Large intestine (tissue), 3 donors: ENCODE data around the gene GGPS1. TPM values are rescaled to one million over a fixed set of nuclear protein-coding genes. Genes with fewer than 3 reads are reported as not detected.

Source experiments
- DNase-seq, 2 donors: peaks; one replicate each; pipeline versions ENCODE4 v3.0.0 to v3.0.0-alpha.2; 2013
- H3K27ac ChIP-seq: one replicate; pipeline ENCODE4 v1.5.1; 2013; ENCODE audit warnings: low read length
- H3K27me3 ChIP-seq: 2 replicates; pipeline ENCODE4 v1.6.1; 2013; ENCODE audit warnings: low read length; ENCODE audit not compliant: control insufficient read depth, insufficient read depth
- H3K36me3 ChIP-seq: 2 replicates; pipeline ENCODE4 v1.6.1; 2013; ENCODE audit warnings: low read length; ENCODE audit not compliant: control insufficient read depth, insufficient read depth
- H3K4me1 ChIP-seq: one replicate; pipeline ENCODE4 v1.6.1; 2013; ENCODE audit warnings: low read length; ENCODE audit not compliant: control insufficient read depth, insufficient read depth
- H3K4me3 ChIP-seq: one replicate; pipeline ENCODE4 v1.5.1; 2013; ENCODE audit warnings: low read length
- H3K9me3 ChIP-seq: one replicate; pipeline ENCODE4 v1.6.1; 2013; ENCODE audit warnings: mild to moderate bottlenecking, low read depth, low read length, moderate library complexity; ENCODE audit not compliant: control insufficient read depth
- WGBS: methylation state at CpG from one replicate; pipeline ENCODE4 v1.1.5; 2013; ENCODE audit warnings: low lambda C conversion rate; ENCODE audit not compliant: insufficient coverage; 5-methylcytosine and 5-hydroxymethylcytosine counted together
- polyA plus RNA-seq: library from polyadenylated mRNA; unstranded; fragments of 120-200 nt; gene quantifications from one replicate; pipeline ENCODE4 v1.2.1, GENCODE V29; 2013

The GGPS1 gene
- polyA plus RNA-seq, 1 donor = 35.5 TPM

DNA sequence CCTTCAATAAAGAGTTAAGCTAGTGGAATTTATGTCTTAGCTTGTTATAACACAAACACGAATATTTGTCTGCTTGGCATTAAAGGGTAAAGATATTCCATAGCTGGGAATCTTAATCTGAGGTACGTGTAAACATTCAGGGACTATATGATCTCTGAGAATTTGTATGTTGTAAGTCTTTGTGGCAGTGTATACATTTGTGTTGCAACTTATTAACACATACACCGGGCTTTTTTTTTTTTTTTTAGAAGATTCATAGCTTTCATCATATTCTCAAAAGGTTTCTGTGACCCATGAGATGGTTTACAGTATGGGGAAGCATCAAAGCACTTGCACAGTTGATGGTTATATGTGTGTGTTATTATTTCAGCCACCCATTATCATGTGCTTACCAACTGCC is 3.0 kb downstream of the GGPS1 start:
- Histone ChIP-seq H3K4me1 (no peaks in the 10 kb centered on the region), H3K27me3 (no peaks in the 10 kb centered on the region), H3K9me3 (no peaks in the 10 kb centered on the region), H3K4me3 (no peak overlapping the region), H3K36me3 (peaks cover 4% of the 10 kb centered on the region), H3K27ac (no peak overlapping the region)
- WGBS = 22% methylated on average over 1 of the region's 3 CpGs
- DNase-seq = no peak

DNA sequence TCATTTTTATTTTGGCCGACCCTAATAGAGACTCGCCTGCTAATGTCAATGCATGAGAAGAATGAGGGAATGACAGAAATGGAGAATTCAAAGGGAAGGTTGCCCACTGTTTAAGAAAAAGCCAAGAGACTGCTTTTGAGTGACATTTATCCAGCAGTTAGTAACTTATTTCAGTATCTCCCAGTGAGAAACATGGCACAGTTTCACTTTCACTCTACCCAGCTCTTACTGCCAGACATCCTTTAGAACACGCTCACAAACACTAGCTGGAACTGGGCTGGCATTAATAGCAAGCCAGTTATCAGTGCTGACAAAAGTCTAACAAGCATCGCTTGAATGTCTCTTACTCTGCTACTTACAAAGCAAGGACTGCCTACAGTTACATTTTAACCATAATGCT is 8.5 kb downstream of the GGPS1 start:
- peak overlapping the region; percentile 60 for H3K27ac ChIP-seq
- H3K4me1 ChIP-seq = peaks cover 2% of the 10 kb centered on the region
- H3K4me3 ChIP-seq = no peak overlapping the region
- H3K27me3 ChIP-seq = no peaks in the 10 kb centered on the region
- no peaks in the 10 kb centered on the region for H3K9me3 ChIP-seq
- WGBS = 20% methylated on average over 1 of the region's 4 CpGs
- DNase-seq = peak; percentile 64 to 80
- H3K36me3 ChIP-seq = peaks cover 20% of the 10 kb centered on the region

DNA sequence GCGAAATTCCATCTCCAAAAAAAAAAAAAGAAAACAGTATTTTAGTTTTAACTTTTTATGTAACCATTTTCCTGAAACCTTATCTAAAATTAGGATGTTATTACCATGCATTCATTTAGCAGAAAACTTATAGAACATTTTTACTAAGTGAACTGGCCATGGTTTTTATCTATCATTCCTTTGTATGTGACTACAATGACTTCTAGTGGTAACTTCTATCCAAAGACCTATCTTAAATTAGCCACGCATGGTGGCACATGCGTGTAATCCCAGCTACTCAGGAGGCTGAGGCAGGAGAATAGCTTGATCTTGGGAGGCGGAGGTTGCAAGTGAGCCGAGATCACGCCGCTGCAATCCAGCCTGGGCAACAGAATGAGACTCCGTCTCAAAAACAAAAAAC is 11.4 kb downstream of the GGPS1 start:
- H3K4me1 ChIP-seq = peaks cover 2% of the 10 kb centered on the region
- no peak overlapping the region for H3K4me3 ChIP-seq
- DNase-seq = no peak
- peaks cover 36% of the 10 kb centered on the region for H3K36me3 ChIP-seq
- H3K27ac ChIP-seq = no peak overlapping the region
- H3K9me3 ChIP-seq = no peaks in the 10 kb centered on the region
- WGBS = 100% methylated on average over 1 of the region's 8 CpGs
- H3K27me3 ChIP-seq = no peaks in the 10 kb centered on the region

DNA sequence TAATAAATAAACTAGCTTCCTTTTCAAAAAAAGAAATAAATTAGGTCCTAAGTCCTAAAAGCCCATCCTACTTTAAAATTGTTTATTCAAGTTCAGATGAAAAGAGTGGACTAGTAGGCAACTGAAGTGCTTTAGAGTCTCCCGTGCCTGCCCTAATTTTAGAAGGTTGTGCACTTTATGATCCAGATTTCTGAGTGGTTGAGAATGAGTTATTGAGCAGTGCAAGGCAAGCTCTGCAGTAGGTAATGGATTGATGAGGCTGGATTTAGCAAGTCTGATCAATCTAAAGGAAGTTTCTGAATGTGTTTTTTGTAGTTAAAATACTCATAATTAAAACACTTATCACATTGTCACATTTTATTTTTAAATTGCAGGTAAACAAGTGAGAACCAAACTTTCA is 13.0 kb downstream of the GGPS1 start:
- Histone ChIP-seq H3K27me3 (no peaks in the 10 kb centered on the region), H3K27ac (no peak overlapping the region), H3K4me1 (peaks cover 2% of the 10 kb centered on the region), H3K36me3 (peaks cover 32% of the 10 kb centered on the region), H3K4me3 (no peak overlapping the region), H3K9me3 (no peaks in the 10 kb centered on the region)
- no peak for DNase-seq
- WGBS = no CpG with 5 or more reads among the region's 1 CpG

DNA sequence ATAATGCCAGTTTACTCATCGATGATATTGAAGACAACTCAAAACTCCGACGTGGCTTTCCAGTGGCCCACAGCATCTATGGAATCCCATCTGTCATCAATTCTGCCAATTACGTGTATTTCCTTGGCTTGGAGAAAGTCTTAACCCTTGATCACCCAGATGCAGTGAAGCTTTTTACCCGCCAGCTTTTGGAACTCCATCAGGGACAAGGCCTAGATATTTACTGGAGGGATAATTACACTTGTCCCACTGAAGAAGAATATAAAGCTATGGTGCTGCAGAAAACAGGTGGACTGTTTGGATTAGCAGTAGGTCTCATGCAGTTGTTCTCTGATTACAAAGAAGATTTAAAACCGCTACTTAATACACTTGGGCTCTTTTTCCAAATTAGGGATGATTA is 13.7 kb downstream of the GGPS1 start:
- no peaks in the 10 kb centered on the region for H3K9me3 ChIP-seq
- H3K27ac ChIP-seq = no peak overlapping the region
- WGBS = no CpG with 5 or more reads among the region's 6 CpGs
- no peak overlapping the region for H3K4me3 ChIP-seq
- no peaks in the 10 kb centered on the region for H3K4me1 ChIP-seq
- no peaks in the 10 kb centered on the region for H3K27me3 ChIP-seq
- H3K36me3 ChIP-seq = peaks cover 30% of the 10 kb centered on the region
- no peak for DNase-seq

DNA sequence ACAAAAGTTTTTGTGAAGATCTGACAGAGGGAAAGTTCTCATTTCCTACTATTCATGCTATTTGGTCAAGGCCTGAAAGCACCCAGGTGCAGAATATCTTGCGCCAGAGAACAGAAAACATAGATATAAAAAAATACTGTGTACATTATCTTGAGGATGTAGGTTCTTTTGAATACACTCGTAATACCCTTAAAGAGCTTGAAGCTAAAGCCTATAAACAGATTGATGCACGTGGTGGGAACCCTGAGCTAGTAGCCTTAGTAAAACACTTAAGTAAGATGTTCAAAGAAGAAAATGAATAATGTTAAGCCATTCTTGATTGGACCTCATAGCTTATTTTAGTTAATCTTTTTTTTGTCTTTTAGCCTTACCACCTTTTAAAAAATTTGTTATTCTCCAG is 14.1 kb downstream of the GGPS1 start:
- Histone ChIP-seq H3K4me1 (no peaks in the 10 kb centered on the region), H3K27ac (no peak overlapping the region), H3K9me3 (no peaks in the 10 kb centered on the region), H3K4me3 (no peak overlapping the region), H3K36me3 (peaks cover 29% of the 10 kb centered on the region), H3K27me3 (no peaks in the 10 kb centered on the region)
- DNase-seq = no peak
- 100% methylated on average over 1 of the region's 3 CpGs for WGBS

DNA sequence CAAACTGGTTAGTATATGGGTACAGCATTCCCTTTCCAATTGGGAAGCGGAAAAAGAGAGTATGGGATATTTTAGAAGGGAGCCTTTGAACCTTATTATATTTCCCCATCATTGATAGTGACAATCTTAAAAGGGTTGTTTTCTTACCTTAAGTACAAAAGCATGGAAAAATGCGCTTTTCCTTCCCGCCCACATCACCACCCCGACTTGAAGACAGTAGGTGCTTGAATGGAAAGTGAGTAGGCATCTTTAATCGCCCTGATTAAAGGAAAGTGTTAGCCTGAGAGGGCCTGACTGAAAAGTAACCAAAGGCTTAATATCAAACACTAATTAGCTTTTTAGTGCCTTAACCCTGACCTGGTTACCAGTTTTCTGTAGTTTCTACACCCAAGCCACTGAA is 15.4 kb downstream of the GGPS1 start:
- no CpG with 5 or more reads among the region's 5 CpGs for WGBS

DNA sequence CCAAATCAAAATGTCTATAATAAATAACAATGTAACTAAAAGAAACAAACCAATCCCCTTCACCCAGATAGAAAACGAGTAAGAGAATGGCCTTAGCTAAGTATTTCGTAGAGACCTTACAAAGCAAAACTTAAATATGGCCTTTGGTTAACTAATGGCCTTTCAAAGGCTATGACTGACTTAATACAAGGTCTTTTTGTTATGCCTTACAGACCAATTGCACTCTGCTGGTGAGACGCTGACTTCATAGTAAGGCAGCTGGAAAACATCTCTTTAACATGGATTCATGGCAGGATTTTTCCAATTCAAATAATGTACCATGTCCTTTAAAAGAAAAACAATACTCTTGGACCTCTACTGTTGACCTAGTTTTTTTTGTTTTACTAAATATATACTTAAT is 23.1 kb downstream of the GGPS1 start:
- Histone ChIP-seq H3K9me3 (no peaks in the 10 kb centered on the region), H3K27me3 (no peaks in the 10 kb centered on the region), H3K4me1 (no peaks in the 10 kb centered on the region), H3K36me3 (no peaks in the 10 kb centered on the region), H3K27ac (no peak overlapping the region), H3K4me3 (no peak overlapping the region)
- DNase-seq = no peak
- WGBS = 60% methylated on average over 1 of the region's 3 CpGs

More for the DNA sequence above, 15.4 kb downstream of the GGPS1 start:
- Histone ChIP-seq H3K36me3 (peaks cover 17% of the 10 kb centered on the region), H3K4me3 (no peak overlapping the region), H3K9me3 (no peaks in the 10 kb centered on the region), H3K4me1 (no peaks in the 10 kb centered on the region), H3K27ac (no peak overlapping the region), H3K27me3 (no peaks in the 10 kb centered on the region)
- no peak for DNase-seq

DNA sequence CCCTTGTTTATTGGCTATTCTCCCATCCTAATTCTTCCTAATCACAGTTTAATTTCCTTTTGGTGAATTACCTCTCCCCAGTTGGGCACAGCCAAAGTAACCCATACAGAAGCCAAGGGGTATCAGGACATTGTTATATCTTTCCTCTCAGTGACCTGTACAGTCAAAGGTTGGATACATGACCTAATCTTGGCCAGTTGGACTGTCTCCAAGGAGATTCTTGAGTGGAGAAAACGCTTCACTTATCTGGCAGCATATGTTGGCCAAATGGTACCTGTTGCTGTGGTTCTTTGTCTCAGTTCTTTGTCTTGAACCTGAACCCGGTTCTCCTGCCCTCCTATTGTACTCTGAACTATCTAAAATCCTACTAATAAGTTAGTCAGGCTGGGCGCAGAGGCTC is 23.5 kb downstream of the GGPS1 start:
- no peak overlapping the region for H3K4me3 ChIP-seq
- H3K27me3 ChIP-seq = no peaks in the 10 kb centered on the region
- H3K27ac ChIP-seq = no peak overlapping the region
- H3K4me1 ChIP-seq = no peaks in the 10 kb centered on the region
- no peaks in the 10 kb centered on the region for H3K9me3 ChIP-seq
- no CpG with 5 or more reads among the region's 3 CpGs for WGBS
- no peak for DNase-seq
- H3K36me3 ChIP-seq = no peaks in the 10 kb centered on the region

DNA sequence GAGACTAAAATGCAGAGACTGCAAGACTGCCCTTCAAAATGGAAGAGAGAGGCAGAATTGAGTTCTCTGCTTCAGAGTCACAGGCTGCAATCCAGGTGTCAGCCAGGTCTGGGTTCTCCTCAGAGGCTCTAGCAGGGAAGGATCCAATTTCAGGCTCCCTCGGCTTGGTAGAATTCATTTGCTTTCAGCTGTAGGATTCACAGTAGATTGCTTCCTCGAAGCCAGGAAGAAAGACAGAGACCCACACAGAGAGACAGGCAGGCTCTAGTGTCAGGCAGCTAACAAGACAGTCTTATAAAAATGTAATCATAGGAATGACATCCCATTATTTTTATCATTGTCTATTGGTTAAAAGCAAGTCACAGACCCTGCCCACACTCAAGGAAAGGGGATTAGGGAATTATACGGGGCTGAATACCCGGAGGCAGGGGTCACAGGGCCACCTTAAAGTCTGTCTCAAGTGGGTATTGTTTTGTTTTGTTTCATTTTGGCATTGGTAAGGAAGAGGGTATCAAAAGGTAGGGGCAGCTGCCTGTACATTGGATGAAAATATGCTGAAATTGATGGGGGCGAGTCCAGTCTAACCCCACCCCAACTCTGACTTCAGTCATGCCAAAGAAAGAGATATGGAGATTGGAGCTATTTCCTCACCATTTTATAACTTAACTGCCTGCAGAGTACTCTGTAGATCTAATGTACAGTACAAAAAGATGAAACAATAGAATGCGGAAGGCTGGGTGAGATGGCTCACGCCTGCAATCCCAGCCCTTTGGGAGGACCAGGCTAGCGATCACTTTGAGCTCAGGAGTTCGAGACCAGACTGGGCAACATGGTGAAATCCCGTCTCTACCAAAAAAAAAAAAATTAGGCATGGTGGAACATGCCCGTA is 29.4 kb downstream of the GGPS1 start:
- Histone ChIP-seq H3K4me1 (no peaks in the 10 kb centered on the region), H3K36me3 (no peaks in the 10 kb centered on the region), H3K27me3 (no peaks in the 10 kb centered on the region), H3K4me3 (no peak overlapping the region), H3K27ac (no peak overlapping the region), H3K9me3 (no peaks in the 10 kb centered on the region)
- WGBS = 70% methylated on average over 2 of the region's 11 CpGs
- DNase-seq = peak; percentile 2 to 34

DNA sequence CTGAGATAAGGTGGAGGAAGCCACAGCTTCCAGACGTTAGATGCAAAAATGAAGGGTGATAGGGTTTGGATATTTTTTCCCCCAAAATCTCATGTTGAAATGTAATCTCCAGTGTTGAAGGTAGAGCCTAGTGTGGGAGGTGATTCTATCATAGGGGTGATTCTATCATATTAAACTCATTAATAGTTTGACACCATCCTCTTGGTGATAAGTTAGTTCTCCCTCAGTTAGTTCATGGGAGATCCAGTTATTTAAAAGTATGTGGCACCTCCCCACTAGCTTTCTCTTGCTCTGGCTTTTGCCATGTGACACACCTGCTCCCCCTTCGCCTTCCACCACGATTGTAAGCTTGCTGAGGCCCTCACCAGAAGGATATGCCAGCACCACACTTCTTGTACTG is 30.5 kb downstream of the GGPS1 start:
- H3K27ac ChIP-seq = no peak overlapping the region
- no peaks in the 10 kb centered on the region for H3K9me3 ChIP-seq
- DNase-seq = no peak
- H3K4me1 ChIP-seq = no peaks in the 10 kb centered on the region
- no peaks in the 10 kb centered on the region for H3K27me3 ChIP-seq
- no peak overlapping the region for H3K4me3 ChIP-seq
- WGBS = no CpG with 5 or more reads among the region's 3 CpGs
- no peaks in the 10 kb centered on the region for H3K36me3 ChIP-seq
